Fibroblast of lung (primary cell): Measurements from ENCODE around the gene RIPOR2.

Experiments
- CTCF ChIP-seq, 2 donors: IDR thresholded peaks in 1 of 2; conservative IDR thresholded peaks in 1 of 2; 1 replicate in 1 of 2; 2 replicates in 1 of 2; pipeline ENCODE4 v1.5.1; 2011 to 2012; ENCODE audit warnings: low read length in 2 of 2, control low read depth in 1 of 2, inconsistent platforms in 1 of 2, low read depth in 1 of 2, mild to moderate bottlenecking in 1 of 2
- EZH2 ChIP-seq: IDR thresholded peaks from 2 replicates; pipeline ENCODE4 v1.5.1; 2012; ENCODE audit warnings: low read length, control low read depth, mild to moderate bottlenecking; ENCODE audit errors: missing control alignments

GRCh38 chr6:24930431-24930871, 5.3 kb downstream of the RIPOR2 start:
- no peak for TF ChIP-seq CTCF (conservative IDR thresholded peaks at IDR 0.05 in 1 of 2, IDR thresholded peaks at IDR 0.05 in 1 of 2; ENCODE audit: low read depth in 1 of 2, low read length in 2 of 2)
- no peak for TF ChIP-seq EZH2
